HG02852 (cell line): ENCODE measurements around the gene CFAP221.

ENCODE experiments used
- ATAC-seq: cut with Tn5 transposase; IDR thresholded peaks from one replicate; pipeline ENCODE4 v1.9.1; 2021; ENCODE audit warnings: mild to moderate bottlenecking, moderate library complexity; ENCODE audit not compliant: unreplicated experiment

The CFAP221 gene

GRCh38 chr2:119536211-119536610, 8.0 kb upstream of the CFAP221 start:
- ATAC-seq = no peak

- no peak for ATAC-seq
Observed at GRCh38 chr2:119536707-119537106, 7.5 kb upstream of the CFAP221 start.

GRCh38 chr2:119537792-119538191, 6.5 kb upstream of the CFAP221 start:
- no peak for ATAC-seq

GRCh38 chr2:119541476-119541875, 2.8 kb upstream of the CFAP221 start:
- no peak for ATAC-seq

GRCh38 chr2:119544939-119545475, 758 bp downstream of the CFAP221 start:
- ATAC-seq = no peak

GRCh38 chr2:119545754-119546446, 1.7 kb downstream of the CFAP221 start:
- no peak for ATAC-seq

GRCh38 chr2:119546447-119546767, 2.2 kb downstream of the CFAP221 start:
- ATAC-seq = no peak

GRCh38 chr2:119548516-119549120, 4.4 kb downstream of the CFAP221 start:
- no peak for ATAC-seq

- no peak for ATAC-seq
Observed at GRCh38 chr2:119549241-119549640, 5.0 kb downstream of the CFAP221 start.

GRCh38 chr2:119550346-119550745, 6.1 kb downstream of the CFAP221 start:
- no peak for ATAC-seq

- no peak for ATAC-seq
Observed at GRCh38 chr2:119550856-119551255, 6.6 kb downstream of the CFAP221 start.

GRCh38 chr2:119552902-119553301, 8.7 kb downstream of the CFAP221 start:
- no peak for ATAC-seq

- no peak for ATAC-seq
Observed at GRCh38 chr2:119553687-119554344, 9.6 kb downstream of the CFAP221 start.

- no peak for ATAC-seq
Observed at GRCh38 chr2:119565481-119565880, 21.2 kb downstream of the CFAP221 start.

- ATAC-seq = no peak
Observed at GRCh38 chr2:119567292-119567691, 23.0 kb downstream of the CFAP221 start.

- peak; percentile 99 for ATAC-seq
Observed at GRCh38 chr2:119574108-119574815, 30.0 kb downstream of the CFAP221 start.

- no peak for ATAC-seq
Observed at GRCh38 chr2:119574864-119575263, 30.6 kb downstream of the CFAP221 start.

GRCh38 chr2:119575439-119575838, 31.2 kb downstream of the CFAP221 start:
- no peak for ATAC-seq

GRCh38 chr2:119579424-119580295, 35.4 kb downstream of the CFAP221 start:
- no peak for ATAC-seq

GRCh38 chr2:119580550-119581072, 36.4 kb downstream of the CFAP221 start:
- ATAC-seq = no peak
